Ishikawa (cell line): Measurements from ENCODE around the gene ETV5.

Source experiments
- CEBPB ChIP-seq: IDR thresholded peaks from 2 replicates; pipeline ENCODE4 v1.6.1; 2012
- CREB1 ChIP-seq: IDR thresholded peaks from 2 replicates; pipeline ENCODE4 v1.6.1; 2012; ENCODE audit warnings: low read depth
- EGR1 ChIP-seq: IDR thresholded peaks from 2 replicates; pipeline ENCODE4 v1.6.1; 2012
- EP300 ChIP-seq: IDR thresholded peaks from 2 replicates; pipeline ENCODE4 v1.6.1; 2012; ENCODE audit warnings: borderline replicate concordance
- NFIC ChIP-seq: IDR thresholded peaks from 2 replicates; pipeline ENCODE4 v1.6.1; 2012
- RAD21 ChIP-seq: IDR thresholded peaks from 2 replicates; pipeline ENCODE4 v1.6.1; 2012; ENCODE audit warnings: low read depth
- TAF1 ChIP-seq: IDR thresholded peaks from 2 replicates; pipeline ENCODE4 v1.6.1; 2012; ENCODE audit warnings: low read depth, mild to moderate bottlenecking
- YY1 ChIP-seq: IDR thresholded peaks from 2 replicates; pipeline ENCODE4 v1.6.1; 2012; ENCODE audit warnings: low read depth
- TF ChIP-seq, protein P1 (sequence below): IDR thresholded peaks from 2 replicates; pipeline ENCODE4 v1.6.1; 2012; ENCODE audit warnings: low read depth, mild to moderate bottlenecking
- TF ChIP-seq, protein P2 (sequence below): IDR thresholded peaks from 2 replicates; pipeline ENCODE4 v1.6.1; 2012
- TF ChIP-seq, protein P3 (sequence below): IDR thresholded peaks from 2 replicates; pipeline ENCODE4 v1.6.1; 2012

DNA sequence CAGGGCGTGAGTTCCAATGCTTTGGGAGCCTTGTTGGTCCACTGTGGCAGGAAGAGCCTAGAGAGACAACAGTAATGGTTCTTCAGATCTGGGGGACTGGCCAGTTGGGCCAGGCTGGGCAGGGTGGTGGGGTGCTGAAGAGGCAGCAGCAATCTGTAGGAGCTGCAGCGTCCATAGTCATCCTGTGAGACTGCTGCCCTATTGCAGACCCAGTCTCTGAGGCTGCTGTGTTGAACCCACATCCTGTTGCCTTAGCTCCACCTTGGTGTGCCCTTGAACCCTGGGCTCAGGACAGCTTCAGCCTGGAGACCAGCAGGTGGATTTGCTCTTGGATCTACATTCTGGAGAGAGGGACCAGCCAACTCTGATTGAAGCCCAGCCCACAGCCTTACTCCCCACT is 23.6 kb upstream of the ETV5 start:
- no peak for TF ChIP-seq CEBPB
- TF ChIP-seq EP300, result no peak
- TF ChIP-seq, protein P1, sequence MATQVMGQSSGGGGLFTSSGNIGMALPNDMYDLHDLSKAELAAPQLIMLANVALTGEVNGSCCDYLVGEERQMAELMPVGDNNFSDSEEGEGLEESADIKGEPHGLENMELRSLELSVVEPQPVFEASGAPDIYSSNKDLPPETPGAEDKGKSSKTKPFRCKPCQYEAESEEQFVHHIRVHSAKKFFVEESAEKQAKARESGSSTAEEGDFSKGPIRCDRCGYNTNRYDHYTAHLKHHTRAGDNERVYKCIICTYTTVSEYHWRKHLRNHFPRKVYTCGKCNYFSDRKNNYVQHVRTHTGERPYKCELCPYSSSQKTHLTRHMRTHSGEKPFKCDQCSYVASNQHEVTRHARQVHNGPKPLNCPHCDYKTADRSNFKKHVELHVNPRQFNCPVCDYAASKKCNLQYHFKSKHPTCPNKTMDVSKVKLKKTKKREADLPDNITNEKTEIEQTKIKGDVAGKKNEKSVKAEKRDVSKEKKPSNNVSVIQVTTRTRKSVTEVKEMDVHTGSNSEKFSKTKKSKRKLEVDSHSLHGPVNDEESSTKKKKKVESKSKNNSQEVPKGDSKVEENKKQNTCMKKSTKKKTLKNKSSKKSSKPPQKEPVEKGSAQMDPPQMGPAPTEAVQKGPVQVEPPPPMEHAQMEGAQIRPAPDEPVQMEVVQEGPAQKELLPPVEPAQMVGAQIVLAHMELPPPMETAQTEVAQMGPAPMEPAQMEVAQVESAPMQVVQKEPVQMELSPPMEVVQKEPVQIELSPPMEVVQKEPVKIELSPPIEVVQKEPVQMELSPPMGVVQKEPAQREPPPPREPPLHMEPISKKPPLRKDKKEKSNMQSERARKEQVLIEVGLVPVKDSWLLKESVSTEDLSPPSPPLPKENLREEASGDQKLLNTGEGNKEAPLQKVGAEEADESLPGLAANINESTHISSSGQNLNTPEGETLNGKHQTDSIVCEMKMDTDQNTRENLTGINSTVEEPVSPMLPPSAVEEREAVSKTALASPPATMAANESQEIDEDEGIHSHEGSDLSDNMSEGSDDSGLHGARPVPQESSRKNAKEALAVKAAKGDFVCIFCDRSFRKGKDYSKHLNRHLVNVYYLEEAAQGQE, result no peak
- TF ChIP-seq CREB1, result no peak
- no peak for TF ChIP-seq TAF1
- TF ChIP-seq RAD21, result no peak
- no peak for TF ChIP-seq YY1
- TF ChIP-seq, protein P2, sequence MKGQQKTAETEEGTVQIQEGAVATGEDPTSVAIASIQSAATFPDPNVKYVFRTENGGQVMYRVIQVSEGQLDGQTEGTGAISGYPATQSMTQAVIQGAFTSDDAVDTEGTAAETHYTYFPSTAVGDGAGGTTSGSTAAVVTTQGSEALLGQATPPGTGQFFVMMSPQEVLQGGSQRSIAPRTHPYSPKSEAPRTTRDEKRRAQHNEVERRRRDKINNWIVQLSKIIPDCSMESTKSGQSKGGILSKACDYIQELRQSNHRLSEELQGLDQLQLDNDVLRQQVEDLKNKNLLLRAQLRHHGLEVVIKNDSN, result no peak
- TF ChIP-seq, protein P3, sequence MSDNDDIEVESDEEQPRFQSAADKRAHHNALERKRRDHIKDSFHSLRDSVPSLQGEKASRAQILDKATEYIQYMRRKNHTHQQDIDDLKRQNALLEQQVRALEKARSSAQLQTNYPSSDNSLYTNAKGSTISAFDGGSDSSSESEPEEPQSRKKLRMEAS, result no peak
- no peak for TF ChIP-seq EGR1
- no peak for TF ChIP-seq NFIC
